Activated T-helper 2 cell treated with anti-CD3 and anti-CD28 coated beads, Interferon-gamma antibody, Interleukin-2, Interleukin-4, amounts not matched to agents 10 μg/mL and 5 μg/mL and 100 μg/mL, durations not matched to agents 14 hours and 24 hours and 36 hours (primary cell): Measurements from ENCODE around the gene FBXO36. TPM values are rescaled to one million over a fixed set of nuclear protein-coding genes. Genes with fewer than 3 reads are reported as not detected.

Experiments
- DNase-seq: peaks from one replicate; pipeline ENCODE4 v3.0.0; 2021; ENCODE audit warnings: low spot score
- H3K27ac Mint-ChIP-seq: one replicate; pipeline ENCODE4 v1.8.0; 2021; ENCODE audit warnings: mixed read lengths
- H3K27me3 Mint-ChIP-seq: one replicate; pipeline ENCODE4 v1.8.0; 2021; ENCODE audit warnings: low read depth, mixed read lengths
- H3K36me3 Mint-ChIP-seq: one replicate; pipeline ENCODE4 v1.8.0; 2021; ENCODE audit warnings: low read depth, mixed read lengths
- H3K4me1 Mint-ChIP-seq: one replicate; pipeline ENCODE4 v1.8.0; 2021; ENCODE audit warnings: low read depth, mixed read lengths
- H3K4me3 Mint-ChIP-seq: one replicate; pipeline ENCODE4 v1.8.0; 2021; ENCODE audit warnings: low read depth, mild to moderate bottlenecking, moderate library complexity, mixed read lengths
- H3K9me3 Mint-ChIP-seq: one replicate; pipeline ENCODE4 v1.8.0; 2021; ENCODE audit warnings: mixed read lengths
- intact Hi-C: fragments of 100-400 bp; cut with micrococcal nuclease; formaldehyde crosslinking; loops from one replicate; pipeline ENCODE4 v1.15.1; 2023
- total RNA-seq: library from RNA; stranded (reverse); gene quantifications from 2 replicates; pipeline ENCODE4 v1.2.3, GENCODE V29; 2022

FBXO36 gene
- total RNA-seq, 1 donor from 2014 or later = 0.66 TPM

DNA sequence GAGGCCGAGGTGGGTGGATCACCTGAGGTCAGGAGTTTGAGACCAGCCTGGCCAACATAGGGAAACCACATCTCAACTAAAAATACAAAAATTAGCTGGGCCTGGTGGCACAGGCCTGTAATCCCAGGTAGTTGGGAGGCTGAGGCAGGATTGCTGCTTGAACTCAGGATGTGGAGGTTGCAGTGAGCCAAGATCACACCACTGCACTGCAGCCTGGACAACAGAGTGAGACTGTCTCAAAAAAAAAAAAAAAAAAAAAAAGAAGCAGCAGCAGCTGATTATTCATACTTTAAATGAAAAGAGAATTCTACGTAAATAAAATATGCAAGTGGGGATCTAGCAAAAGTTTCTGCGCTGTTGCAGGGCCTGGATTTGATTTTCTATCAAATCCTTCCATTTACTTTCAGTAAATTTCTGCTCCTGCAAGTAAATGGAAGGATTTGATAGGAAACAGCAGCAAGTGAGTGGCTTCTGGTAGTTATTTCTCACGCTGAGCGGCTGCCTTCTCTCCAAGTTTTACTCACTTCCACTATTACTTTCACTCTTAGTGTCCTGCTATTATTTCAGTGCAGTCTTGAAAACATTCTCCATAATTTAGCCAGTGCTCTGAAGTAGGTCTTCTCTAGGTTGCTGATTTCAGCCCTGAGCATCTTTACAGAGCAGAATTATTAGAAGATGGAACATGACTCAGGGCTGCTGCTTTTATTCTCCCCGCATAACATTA is 78.0 kb downstream of the FBXO36 start:
- Mint-ChIP-seq H3K4me1 (peaks cover 3% of the 10 kb centered on the region), H3K36me3 (no peaks in the 10 kb centered on the region), H3K9me3 (no peaks in the 10 kb centered on the region), H3K27ac (no peak overlapping the region), H3K4me3 (no peak overlapping the region), H3K27me3 (no peaks in the 10 kb centered on the region)
- DNase-seq = no peak
- intact Hi-C loops = loop anchor here (10.0 kb wide), 1 partner anchor 795 kb away; no protein-coding TSS in a partner anchor

DNA sequence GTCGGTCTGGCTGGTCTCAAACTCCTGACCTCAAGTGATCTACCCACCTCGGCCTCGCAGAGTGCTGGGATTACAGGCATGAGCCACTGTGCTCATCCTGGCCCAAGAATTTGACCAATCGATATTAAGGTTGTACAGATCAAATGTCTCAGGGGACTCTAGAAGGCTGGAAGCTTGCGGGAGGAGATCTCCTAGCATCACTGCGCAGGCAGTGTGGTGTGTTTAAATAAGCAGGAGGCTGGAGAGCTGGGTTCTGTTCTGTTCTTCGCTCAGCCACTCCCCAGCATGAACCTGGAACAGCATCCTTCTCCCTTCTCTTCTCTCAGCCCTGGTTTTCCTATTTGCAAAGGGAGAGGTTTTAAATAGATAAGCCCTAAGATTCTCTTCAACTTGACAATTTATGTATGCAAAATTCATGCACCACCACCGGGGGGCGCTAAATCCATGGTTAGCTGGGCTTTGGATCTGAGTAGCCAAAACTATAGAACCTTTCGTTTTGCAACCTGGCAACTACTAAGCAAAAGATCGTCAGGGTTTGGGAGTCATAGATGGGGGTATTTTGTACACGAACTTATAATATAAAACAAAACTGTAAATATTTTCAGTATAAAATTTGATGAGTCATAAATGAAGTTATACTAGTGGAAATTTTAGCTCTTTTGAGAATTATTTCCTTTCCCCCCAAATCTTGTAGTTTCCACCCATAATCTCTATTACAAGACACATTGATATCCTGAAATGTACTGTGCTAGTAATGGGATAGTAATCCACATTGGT is 85.8 kb downstream of the FBXO36 start:
- Mint-ChIP-seq H3K36me3 (no peaks in the 10 kb centered on the region), H3K27me3 (no peaks in the 10 kb centered on the region), H3K4me3 (no peak overlapping the region), H3K4me1 (peaks cover 10% of the 10 kb centered on the region), H3K9me3 (no peaks in the 10 kb centered on the region), H3K27ac (no peak overlapping the region)
- peak; percentile 68 for DNase-seq
- intact Hi-C loops = loop anchor here (1.0 to 10.0 kb wide), 4 partner anchors 60 to 787 kb away; partner anchors contain the start of gene SLC16A14

GRCh38 chr2:230008708-230009066 is 86.4 kb downstream of the FBXO36 start:
- Mint-ChIP-seq H3K4me3 (no peak overlapping the region), H3K9me3 (no peaks in the 10 kb centered on the region), H3K27ac (no peak overlapping the region), H3K4me1 (peaks cover 10% of the 10 kb centered on the region), H3K36me3 (no peaks in the 10 kb centered on the region), H3K27me3 (no peaks in the 10 kb centered on the region)
- DNase-seq = no peak
- intact Hi-C loops = loop anchor here (1.0 to 10.0 kb wide), 4 partner anchors 60 to 786 kb away; partner anchors contain the start of gene SLC16A14

- H3K4me1 Mint-ChIP-seq = peaks cover 10% of the 10 kb centered on the region
- intact Hi-C loops = no loop called here
- H3K36me3 Mint-ChIP-seq = no peaks in the 10 kb centered on the region
- DNase-seq = no peak
- no peak overlapping the region for H3K27ac Mint-ChIP-seq
- no peaks in the 10 kb centered on the region for H3K27me3 Mint-ChIP-seq
- H3K4me3 Mint-ChIP-seq = no peak overlapping the region
- no peaks in the 10 kb centered on the region for H3K9me3 Mint-ChIP-seq
These were observed 88.2 kb downstream of the FBXO36 start for GRCh38 chr2:230010501-230010900.

DNA sequence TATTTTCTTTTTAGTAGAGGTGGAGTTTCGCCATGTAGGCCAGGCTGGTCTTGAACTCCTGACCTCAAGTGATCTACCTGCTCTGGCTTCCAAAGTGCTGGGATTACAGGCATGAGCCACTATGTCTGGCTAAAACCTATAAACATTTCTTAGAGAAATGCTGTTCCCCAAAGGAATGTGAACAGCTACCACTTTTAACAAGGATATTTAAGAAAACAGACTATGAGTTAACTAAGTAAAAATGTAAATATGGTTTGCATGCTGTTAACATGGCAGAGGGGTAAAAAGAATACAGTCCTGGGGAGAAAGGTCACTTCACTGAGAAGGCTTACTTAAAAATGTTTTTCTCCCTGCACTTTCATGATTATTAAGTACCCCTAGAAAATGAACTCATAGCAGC is 89.3 kb downstream of the FBXO36 start:
- no peaks in the 10 kb centered on the region for H3K9me3 Mint-ChIP-seq
- H3K4me1 Mint-ChIP-seq = peaks cover 10% of the 10 kb centered on the region
- intact Hi-C loops = no loop called here
- no peak overlapping the region for H3K27ac Mint-ChIP-seq
- H3K4me3 Mint-ChIP-seq = no peak overlapping the region
- H3K36me3 Mint-ChIP-seq = no peaks in the 10 kb centered on the region
- peaks cover 3% of the 10 kb centered on the region for H3K27me3 Mint-ChIP-seq
- no peak for DNase-seq

DNA sequence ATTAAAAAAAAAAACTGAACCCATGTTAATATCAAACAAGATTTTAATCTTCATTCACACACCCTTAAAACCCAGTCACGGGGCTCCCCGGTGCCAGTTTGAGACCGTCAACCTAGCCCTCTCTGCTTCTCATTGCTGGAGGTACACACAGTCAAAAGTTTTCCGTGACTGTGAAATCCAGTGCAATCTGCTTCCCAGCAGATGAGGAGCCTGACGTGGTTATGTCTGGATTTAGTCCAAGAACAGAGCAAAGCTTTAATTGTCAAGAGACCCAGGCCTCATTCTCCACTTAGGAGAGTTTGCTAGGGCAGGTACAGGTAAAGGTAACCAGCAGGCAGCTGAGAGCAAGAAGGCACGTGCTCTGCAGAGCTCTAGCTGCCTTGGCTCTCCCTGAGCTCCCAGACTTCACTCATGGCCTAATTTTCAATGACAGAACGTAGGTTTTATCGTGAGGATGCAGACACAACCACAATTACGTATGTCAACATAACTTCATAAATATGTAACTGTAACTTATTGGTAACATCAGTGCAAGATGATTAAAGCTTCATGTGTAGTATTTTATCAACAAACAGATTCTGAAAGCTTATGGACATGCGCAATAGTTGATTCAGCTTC is 90.1 kb downstream of the FBXO36 start:
- Mint-ChIP-seq H3K4me3 (no peak overlapping the region), H3K27ac (no peak overlapping the region), H3K27me3 (peaks cover 3% of the 10 kb centered on the region), H3K9me3 (no peaks in the 10 kb centered on the region), H3K4me1 (peaks cover 10% of the 10 kb centered on the region), H3K36me3 (no peaks in the 10 kb centered on the region)
- intact Hi-C loops = no loop called here
- no peak for DNase-seq

GRCh38 chr2:230016844-230017243 is 94.5 kb downstream of the FBXO36 start:
- H3K27me3 Mint-ChIP-seq = peaks cover 3% of the 10 kb centered on the region
- H3K4me1 Mint-ChIP-seq = no peaks in the 10 kb centered on the region
- no peaks in the 10 kb centered on the region for H3K36me3 Mint-ChIP-seq
- intact Hi-C loops = no loop called here
- no peak overlapping the region for H3K27ac Mint-ChIP-seq
- no peak overlapping the region for H3K4me3 Mint-ChIP-seq
- DNase-seq = no peak
- H3K9me3 Mint-ChIP-seq = no peaks in the 10 kb centered on the region

- Mint-ChIP-seq H3K27me3 (peaks cover 6% of the 10 kb centered on the region), H3K4me3 (no peak overlapping the region), H3K9me3 (no peaks in the 10 kb centered on the region), H3K27ac (no peak overlapping the region), H3K4me1 (no peaks in the 10 kb centered on the region), H3K36me3 (no peaks in the 10 kb centered on the region)
- no peak for DNase-seq
- intact Hi-C loops = no loop called here
These were observed 95.8 kb downstream of the FBXO36 start for GRCh38 chr2:230018153-230018552.

DNA sequence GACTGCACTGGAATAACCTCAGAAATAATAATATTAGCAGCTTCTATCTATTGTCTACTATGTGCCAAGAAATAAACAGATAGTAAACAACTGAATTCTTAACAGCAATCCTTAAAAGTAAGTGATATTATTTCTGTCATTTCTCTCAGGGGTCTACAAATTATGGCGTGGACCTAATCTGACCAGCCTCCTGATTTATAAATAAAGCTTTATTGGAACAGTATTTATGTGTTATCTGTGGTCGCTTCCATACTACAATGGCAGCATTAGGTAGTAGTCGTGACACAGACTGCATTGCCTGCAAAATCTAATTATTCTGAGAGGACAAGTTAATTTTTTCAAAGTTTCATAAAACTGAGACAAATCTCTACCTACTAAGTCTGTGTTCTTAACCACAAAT is 97.4 kb downstream of the FBXO36 start:
- peaks cover 6% of the 10 kb centered on the region for H3K27me3 Mint-ChIP-seq

GRCh38 chr2:230023313-230023712 is 101.0 kb downstream of the FBXO36 start:
- DNase-seq = no peak
- Mint-ChIP-seq H3K9me3 (no peaks in the 10 kb centered on the region), H3K36me3 (no peaks in the 10 kb centered on the region), H3K4me1 (no peaks in the 10 kb centered on the region), H3K27me3 (peaks cover 2% of the 10 kb centered on the region), H3K4me3 (no peak overlapping the region), H3K27ac (no peak overlapping the region)
- intact Hi-C loops = no loop called here

More for the DNA sequence above, 97.4 kb downstream of the FBXO36 start:
- H3K9me3 Mint-ChIP-seq = no peaks in the 10 kb centered on the region
- no peak overlapping the region for H3K4me3 Mint-ChIP-seq
- no peak for DNase-seq
- intact Hi-C loops = no loop called here
- H3K27ac Mint-ChIP-seq = no peak overlapping the region
- H3K4me1 Mint-ChIP-seq = no peaks in the 10 kb centered on the region
- H3K36me3 Mint-ChIP-seq = no peaks in the 10 kb centered on the region

- Mint-ChIP-seq H3K27ac (no peak overlapping the region), H3K36me3 (no peaks in the 10 kb centered on the region), H3K9me3 (no peaks in the 10 kb centered on the region), H3K4me1 (no peaks in the 10 kb centered on the region), H3K27me3 (peaks cover 4% of the 10 kb centered on the region), H3K4me3 (no peak overlapping the region)
- no peak for DNase-seq
- intact Hi-C loops = no loop called here
These were observed 119.9 kb downstream of the FBXO36 start for GRCh38 chr2:230042195-230042594.

GRCh38 chr2:230043025-230043424 is 120.7 kb downstream of the FBXO36 start:
- no peaks in the 10 kb centered on the region for H3K36me3 Mint-ChIP-seq
- peaks cover 4% of the 10 kb centered on the region for H3K27me3 Mint-ChIP-seq
- no peak overlapping the region for H3K27ac Mint-ChIP-seq
- H3K9me3 Mint-ChIP-seq = no peaks in the 10 kb centered on the region
- H3K4me3 Mint-ChIP-seq = no peak overlapping the region
- H3K4me1 Mint-ChIP-seq = no peaks in the 10 kb centered on the region
- intact Hi-C loops = no loop called here
- no peak for DNase-seq

GRCh38 chr2:230043461-230043860 is 121.2 kb downstream of the FBXO36 start:
- Mint-ChIP-seq H3K4me3 (no peak overlapping the region), H3K36me3 (no peaks in the 10 kb centered on the region), H3K4me1 (peaks cover 4% of the 10 kb centered on the region), H3K27ac (no peak overlapping the region), H3K9me3 (no peaks in the 10 kb centered on the region), H3K27me3 (peaks cover 4% of the 10 kb centered on the region)
- DNase-seq = no peak
- intact Hi-C loops = no loop called here
